GM13976 (cell line): ENCODE data around the gene KIF26A.

Experiments used
- DNase-seq: peaks from one replicate; pipeline ENCODE4 v3.0.0; 2012; ENCODE audit warnings: low spot score
- CTCF ChIP-seq: IDR thresholded peaks from 2 replicates; pipeline ENCODE4 v1.5.1; 2012; ENCODE audit warnings: borderline replicate concordance, mild to moderate bottlenecking; ENCODE audit not compliant: insufficient read depth; ENCODE audit errors: extremely low read depth, missing control alignments, control extremely low read depth
- in situ Hi-C: fragments of 300-500 bp; cut with MboI; formaldehyde crosslinking; loops from one replicate; pipeline ENCODE4 v1.12.0; 2022; ENCODE audit warnings: low sequenced_read_pairs, mixed read lengths, inconsistent platforms; ENCODE audit not compliant: unreplicated experiment

The KIF26A gene

GRCh38 chr14:104192146-104192882 is 53.9 kb downstream of the KIF26A start:
- no peak for DNase-seq
- no peak for TF ChIP-seq CTCF
- in situ Hi-C loops, result no loop called here

- in situ Hi-C loops, result no loop called here
- TF ChIP-seq CTCF, result no peak
These were observed 54.5 kb downstream of the KIF26A start for GRCh38 chr14:104192883-104193245.

GRCh38 chr14:104194016-104194415 is 55.6 kb downstream of the KIF26A start:
- DNase-seq, result no peak
- in situ Hi-C loops, result no loop called here
- TF ChIP-seq CTCF, result no peak

More at GRCh38 chr14:104192883-104193245, 54.5 kb downstream of the KIF26A start:
- no peak for DNase-seq

GRCh38 chr14:104194716-104195115 is 56.3 kb downstream of the KIF26A start:
- TF ChIP-seq CTCF, result no peak
- in situ Hi-C loops, result no loop called here
- no peak for DNase-seq

- in situ Hi-C loops, result no loop called here
- no peak for DNase-seq
- no peak for TF ChIP-seq CTCF
These were observed 57.0 kb downstream of the KIF26A start for GRCh38 chr14:104195361-104195760.

GRCh38 chr14:104195878-104196277 is 57.5 kb downstream of the KIF26A start:
- in situ Hi-C loops, result no loop called here
- no peak for TF ChIP-seq CTCF
- DNase-seq, result no peak
